Loucy (cell line): Measurements from ENCODE around the gene LEP.

Experiments
- CTCF ChIP-seq: fragments of 200-600 bp; sonication (generic); conservative IDR thresholded peaks from 2 replicates; pipeline ENCODE4 v1.5.1; 2014; ENCODE audit warnings: mild to moderate bottlenecking, antibody characterized with exemption, low read length
- EZH2phosphoT487 ChIP-seq: fragments of 200-600 bp; IDR thresholded peaks from 2 replicates; pipeline ENCODE4 v1.6.1; 2018; ENCODE audit warnings: antibody characterized with exemption, mild to moderate bottlenecking, moderate library complexity, borderline replicate concordance

GRCh38 chr7:128210036-128210347 is 31.1 kb upstream of the LEP start:
- TF ChIP-seq CTCF (no peak), EZH2phosphoT487 (no peak)
